GM19463 (cell line): ENCODE data around the gene KRT82.
"Not testable (repeated sequence)": the region's sequence is repeated elsewhere in the genome, so short reads cannot be mapped to it uniquely, and the experiment has no call there.

Experiments used
- ATAC-seq: cut with Tn5 transposase; IDR thresholded peaks from one replicate; pipeline ENCODE4 v1.9.1; 2021; ENCODE audit warnings: mild to moderate bottlenecking, moderate library complexity; ENCODE audit not compliant: unreplicated experiment

Gene KRT82

GRCh38 chr12:52413202-52413601 lies 7.1 kb upstream of the KRT82 start:
- ATAC-seq: no peak

- no peak for ATAC-seq
Observed at GRCh38 chr12:52411815-52412214, 5.7 kb upstream of the KRT82 start.

- not testable (repeated sequence) for ATAC-seq
Observed at GRCh38 chr12:52410589-52411248, 4.6 kb upstream of the KRT82 start.

GRCh38 chr12:52407918-52408317 lies 1.8 kb upstream of the KRT82 start:
- no peak for ATAC-seq

- no peak for ATAC-seq
Observed at GRCh38 chr12:52404951-52405350, 1.2 kb downstream of the KRT82 start.

DNA sequence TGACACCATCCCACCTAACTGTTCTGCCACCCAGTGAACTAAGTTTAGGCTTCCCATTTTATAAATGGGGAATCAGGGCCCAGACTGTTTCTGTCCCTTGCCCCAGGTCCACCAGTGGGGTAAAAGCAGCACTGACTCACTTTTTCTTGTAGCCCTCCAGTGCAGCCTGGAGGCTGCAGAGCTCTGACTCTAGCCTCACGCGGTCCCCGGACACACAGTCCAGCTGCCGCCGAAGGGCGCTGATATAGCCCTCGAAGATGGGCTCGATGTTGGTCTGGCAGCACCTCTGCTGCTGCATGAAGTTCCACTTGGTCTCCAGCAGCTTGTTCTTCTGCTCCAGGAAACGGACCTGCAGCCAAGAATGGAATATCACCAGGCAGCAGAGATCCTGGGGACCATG lies 2.6 kb downstream of the KRT82 start:
- ATAC-seq: no peak

GRCh38 chr12:52402873-52403540 lies 3.1 kb downstream of the KRT82 start:
- no peak for ATAC-seq

- no peak for ATAC-seq
Observed at GRCh38 chr12:52402377-52402776, 3.8 kb downstream of the KRT82 start.

- no peak for ATAC-seq
Observed at GRCh38 chr12:52401926-52402325, 4.2 kb downstream of the KRT82 start.

GRCh38 chr12:52401526-52401925 lies 4.6 kb downstream of the KRT82 start:
- ATAC-seq: no peak

DNA sequence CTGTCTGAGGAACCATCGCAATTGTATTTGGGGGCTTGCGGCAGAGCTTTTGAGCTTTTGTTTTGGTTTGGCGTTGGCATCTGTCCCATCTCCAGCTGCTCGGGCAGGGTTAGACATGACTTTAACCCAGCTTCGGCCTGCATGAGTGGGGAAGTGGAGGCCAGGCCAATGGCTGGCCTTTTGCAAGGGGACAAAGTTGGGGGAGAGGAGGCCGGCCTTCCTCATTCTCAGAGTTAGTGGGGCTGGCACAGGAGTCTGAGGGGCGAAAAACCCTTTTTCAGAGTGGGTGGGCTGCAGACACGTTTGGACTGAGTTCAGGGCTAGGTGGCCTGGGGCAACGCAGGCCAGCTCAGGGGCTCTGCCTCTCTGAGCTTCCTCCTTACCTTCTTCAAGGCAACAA lies 5.2 kb downstream of the KRT82 start:
- ATAC-seq: no peak

DNA sequence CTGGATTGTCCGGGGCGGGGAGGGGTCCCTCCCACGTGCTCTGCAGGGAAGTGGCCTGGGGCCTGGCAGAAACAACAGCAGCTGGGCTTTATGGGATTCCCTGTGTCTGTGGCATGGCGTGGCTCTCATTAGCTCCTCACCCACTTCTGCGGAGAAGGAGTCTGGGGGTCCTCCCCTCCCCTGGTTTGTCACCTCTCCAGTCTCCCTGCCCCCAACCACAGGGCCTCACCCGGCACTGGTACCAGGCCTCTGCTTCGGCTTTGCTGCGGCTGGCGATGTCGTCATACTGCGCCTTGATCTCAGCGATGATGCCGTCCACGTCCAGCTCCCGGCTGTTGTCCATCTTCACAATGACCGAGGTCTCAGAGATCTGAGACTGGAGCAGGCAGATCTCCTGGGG lies 6.4 kb downstream of the KRT82 start:
- ATAC-seq: no peak

- no peak for ATAC-seq
Observed at GRCh38 chr12:52398176-52398575, 8.0 kb downstream of the KRT82 start.

DNA sequence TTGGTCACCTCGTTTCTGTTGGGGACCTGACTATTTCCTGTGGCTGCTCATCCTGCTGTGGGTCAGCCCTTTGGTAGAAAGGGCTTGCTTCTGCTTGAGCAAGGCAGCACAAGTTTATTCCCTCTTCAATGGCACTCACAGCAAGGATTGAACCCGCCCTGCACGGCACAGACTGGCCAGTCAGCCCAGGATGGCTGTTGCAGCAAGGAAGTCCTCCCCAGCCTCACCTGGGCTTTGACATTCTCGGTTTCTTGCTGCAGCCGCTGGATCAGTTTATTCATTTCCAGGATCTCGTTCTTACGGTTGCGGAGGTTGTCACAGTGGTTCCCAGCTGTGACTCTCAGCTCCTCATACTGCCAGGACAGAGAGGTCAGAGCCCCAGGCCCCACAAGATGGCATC lies 9.5 kb downstream of the KRT82 start:
- no peak for ATAC-seq

DNA sequence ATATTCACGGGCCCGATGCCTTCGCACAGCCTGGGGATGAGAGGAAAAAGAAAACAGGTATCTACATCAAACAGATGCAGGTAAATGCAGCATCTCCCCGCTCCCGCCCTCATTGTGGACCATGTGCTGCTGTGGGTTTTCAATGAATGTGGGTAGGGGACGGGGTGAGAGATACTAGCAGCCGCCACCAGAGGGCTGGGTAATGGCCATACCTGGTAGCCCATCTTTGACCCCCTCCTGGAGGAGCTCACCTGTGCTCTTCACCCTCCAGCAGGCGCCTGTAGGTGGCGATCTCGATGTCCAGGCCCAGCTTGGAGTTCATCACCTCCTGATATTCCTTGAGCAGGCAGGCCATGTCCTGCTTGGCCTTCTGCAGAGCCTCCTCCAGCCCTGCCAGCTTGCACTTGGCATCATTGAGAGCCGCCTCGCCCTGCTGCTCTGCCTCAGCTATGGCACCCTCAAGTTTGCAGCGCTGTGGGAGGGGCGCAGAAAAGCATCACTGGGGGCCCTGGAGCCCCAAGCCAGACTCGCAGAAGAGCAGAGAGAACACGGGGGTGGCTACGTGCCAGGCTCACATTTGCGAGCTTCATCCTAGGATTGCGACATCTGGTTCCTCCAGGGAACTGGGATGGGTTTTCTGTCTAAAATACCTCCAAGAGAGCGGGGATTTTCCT lies 10.2 kb downstream of the KRT82 start:
- no peak for ATAC-seq

- ATAC-seq: no peak
Observed at GRCh38 chr12:52394836-52395405, 11.2 kb downstream of the KRT82 start.

GRCh38 chr12:52392465-52393007 lies 13.6 kb downstream of the KRT82 start:
- ATAC-seq: no peak

GRCh38 chr12:52391618-52392002 lies 14.5 kb downstream of the KRT82 start:
- no peak for ATAC-seq

GRCh38 chr12:52390739-52391617 lies 15.2 kb downstream of the KRT82 start:
- no peak for ATAC-seq

- ATAC-seq: no peak
Observed at GRCh38 chr12:52389313-52390207, 16.6 kb downstream of the KRT82 start.
